SH-SY5Y (cell line): ENCODE results near the gene PLOD2.

Experiments used
- GATA2 ChIP-seq: IDR thresholded peaks from 2 replicates; pipeline ENCODE4 v1.6.1; 2011; ENCODE audit warnings: mild to moderate bottlenecking, low read depth, low read length
- GATA3 ChIP-seq: IDR thresholded peaks from 2 replicates; pipeline ENCODE4 v1.6.1; 2011; ENCODE audit warnings: low read depth, mild to moderate bottlenecking, low read length, moderate library complexity

DNA sequence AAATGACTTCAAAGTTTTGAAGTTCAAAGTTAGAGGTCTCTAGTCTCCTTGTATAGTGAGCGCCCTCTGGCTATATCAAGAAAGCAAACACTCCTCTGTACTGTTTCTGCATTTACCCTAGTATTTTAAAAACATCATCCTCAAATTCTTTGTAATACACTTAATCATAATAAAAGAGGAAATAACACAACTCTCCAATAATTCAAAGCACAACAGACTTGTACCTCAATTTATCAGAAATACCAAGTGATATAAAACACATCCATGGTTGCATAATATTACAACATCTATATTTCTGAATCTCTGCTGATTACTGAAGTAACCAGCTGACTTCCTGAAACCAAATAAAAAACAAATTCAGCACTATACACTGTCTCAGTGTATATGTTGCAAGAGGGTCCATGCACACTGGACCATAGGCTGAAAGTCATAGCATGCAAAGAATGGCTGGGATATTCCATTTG, 12.5 kb downstream of the PLOD2 start:
- TF ChIP-seq GATA2 (no peak), GATA3 (no peak)
